Liver (tissue), 9 donors: Measurements from ENCODE around the gene RER1. TPM values are rescaled to one million over a fixed set of nuclear protein-coding genes. Genes with fewer than 3 reads are reported as not detected.

Source experiments
- DNase-seq: peaks from one replicate; pipeline ENCODE4 v3.0.0-alpha.2; 2017; ENCODE audit warnings: low spot score
- H3K27ac ChIP-seq, 2 donors: one replicate each; pipeline ENCODE4 v1.7.0; 2013; ENCODE audit warnings: inconsistent platforms in 2 of 2, low read length in 2 of 2, control low read depth in 1 of 2, low read depth in 1 of 2, mild to moderate bottlenecking in 1 of 2
- H3K27me3 ChIP-seq, 4 donors: one replicate each; pipeline versions ENCODE4 v1.6.1 to v1.7.0; 2013; ENCODE audit warnings: low read length in 3 of 4, inconsistent platforms in 1 of 4, mild to moderate bottlenecking in 1 of 4, moderate library complexity in 1 of 4; ENCODE audit not compliant: control insufficient read depth in 4 of 4, insufficient read depth in 4 of 4
- H3K36me3 ChIP-seq, 4 donors: one replicate each; pipeline versions ENCODE4 v1.6.1 to v1.7.0; 2013; ENCODE audit warnings: low read length in 3 of 4, mild to moderate bottlenecking in 3 of 4, low read depth in 1 of 4, moderate library complexity in 1 of 4; ENCODE audit not compliant: control insufficient read depth in 4 of 4, insufficient read depth in 3 of 4
- H3K4me1 ChIP-seq, 4 donors: one replicate each; pipeline versions ENCODE4 v1.6.1 to v1.7.0; 2013; ENCODE audit warnings: low read length in 3 of 4, mild to moderate bottlenecking in 3 of 4, moderate library complexity in 1 of 4; ENCODE audit not compliant: control insufficient read depth in 4 of 4, insufficient read depth in 4 of 4
- H3K4me3 ChIP-seq, 3 donors: one replicate each; pipeline versions ENCODE4 v1.6.1 to v1.7.0; 2013; ENCODE audit warnings: low read length in 3 of 3, control low read depth in 1 of 3, low read depth in 1 of 3, mild to moderate bottlenecking in 1 of 3
- H3K9ac ChIP-seq, 2 donors: one replicate each; pipeline ENCODE4 v1.7.0; 2013; ENCODE audit warnings: low read length in 2 of 2, mild to moderate bottlenecking in 2 of 2, moderate library complexity in 2 of 2, control low read depth in 1 of 2, low read depth in 1 of 2
- H3K9me3 ChIP-seq, 4 donors: one replicate each; pipeline versions ENCODE4 v1.6.1 to v1.7.0; 2013; ENCODE audit warnings: low read length in 3 of 4; ENCODE audit not compliant: control insufficient read depth in 4 of 4
- EGR1 ChIP-seq, 2 donors: IDR thresholded peaks; 2 replicates each; pipeline ENCODE4 v1.6.1; 2016 to 2018; ENCODE audit warnings: antibody characterized with exemption in 2 of 2, low read depth in 2 of 2
- FOXA2 ChIP-seq: IDR thresholded peaks from 2 replicates; pipeline ENCODE4 v1.6.1; 2016; ENCODE audit warnings: antibody characterized with exemption
- GABPA ChIP-seq, 2 donors: IDR thresholded peaks in 1 of 2; conservative IDR thresholded peaks in 1 of 2; 2 replicates each; pipeline ENCODE4 v1.6.1; 2016; ENCODE audit warnings: antibody characterized with exemption in 2 of 2, mild to moderate bottlenecking in 1 of 2, moderate library complexity in 1 of 2
- HNF4A ChIP-seq, 2 donors: conservative IDR thresholded peaks; 2 replicates each; pipeline ENCODE4 v1.6.1; 2016; ENCODE audit warnings: antibody characterized with exemption in 2 of 2, mild to moderate bottlenecking in 2 of 2
- HNF4G ChIP-seq: IDR thresholded peaks from 2 replicates; pipeline ENCODE4 v1.6.1; 2016; ENCODE audit warnings: antibody characterized with exemption
- JUND ChIP-seq, 2 donors: IDR thresholded peaks; 2 replicates each; pipeline ENCODE4 v1.6.1; 2016; ENCODE audit warnings: antibody characterized with exemption in 2 of 2
- TAF1 ChIP-seq: conservative IDR thresholded peaks from 2 replicates; pipeline ENCODE4 v1.6.1; 2016; ENCODE audit warnings: antibody characterized with exemption, mild to moderate bottlenecking
- YY1 ChIP-seq: IDR thresholded peaks from 2 replicates; pipeline ENCODE4 v1.6.1; 2016; ENCODE audit warnings: antibody characterized with exemption, mild to moderate bottlenecking
- WGBS: extraction: QIAGEN DNeasy Blood & Tissue Kit; methylation state at CpG from one replicate; pipeline ENCODE4 v1.1.7; 2013; 5-methylcytosine and 5-hydroxymethylcytosine counted together
- polyA plus RNA-seq, 2 donors: library from polyadenylated mRNA; stranded (reverse) in 1 of 2; unstranded in 1 of 2; fragments of 200-250 nt in 1 of 2; fragments of >200 nt in 1 of 2; fragmentation: Nextera tagmentation in 1 of 2; extraction: Ambion mirVana in 1 of 2; gene quantifications; one replicate each; pipeline versions ENCODE4 v1.2.1 to v1.2.3, GENCODE V29; 2013 to 2015
- total RNA-seq, 2 donors: library from RNA; depleted of rRNA; stranded (reverse); fragments of >200 nt; gene quantifications; one replicate each; pipeline ENCODE4 v1.2.3, GENCODE V29; 2014
- TF ChIP-seq, protein P1 (sequence below): IDR thresholded peaks from 2 replicates; pipeline ENCODE4 v1.6.1; 2016; ENCODE audit warnings: antibody characterized with exemption, mild to moderate bottlenecking
- TF ChIP-seq, protein P2 (sequence below): IDR thresholded peaks from 2 replicates; pipeline ENCODE4 v1.6.1; 2016; ENCODE audit warnings: antibody characterized with exemption
- TF ChIP-seq, protein P3 (sequence below): IDR thresholded peaks from 2 replicates; pipeline ENCODE4 v1.6.1; 2016; ENCODE audit warnings: antibody characterized with exemption
- TF ChIP-seq, protein P4 (sequence below): IDR thresholded peaks from 2 replicates; pipeline ENCODE4 v1.6.1; 2016; ENCODE audit warnings: antibody characterized with exemption
- TF ChIP-seq, protein P5 (sequence below): fragments of 150-350 bp; IDR thresholded peaks from 2 replicates; pipeline ENCODE4 v1.5.1; 2017; ENCODE audit warnings: improper control_type of control experiment, low read depth, low read length; ENCODE audit not compliant: missing input control
- donor health status: healthy.
- donor health status: healthy.
- donor health status: healthy.
- donor health status: healthy.
- donor health status: healthy.

RER1 gene
- total and polyA plus RNA-seq, 4 donors: 43.5 to 142 (median 89.7) TPM

DNA sequence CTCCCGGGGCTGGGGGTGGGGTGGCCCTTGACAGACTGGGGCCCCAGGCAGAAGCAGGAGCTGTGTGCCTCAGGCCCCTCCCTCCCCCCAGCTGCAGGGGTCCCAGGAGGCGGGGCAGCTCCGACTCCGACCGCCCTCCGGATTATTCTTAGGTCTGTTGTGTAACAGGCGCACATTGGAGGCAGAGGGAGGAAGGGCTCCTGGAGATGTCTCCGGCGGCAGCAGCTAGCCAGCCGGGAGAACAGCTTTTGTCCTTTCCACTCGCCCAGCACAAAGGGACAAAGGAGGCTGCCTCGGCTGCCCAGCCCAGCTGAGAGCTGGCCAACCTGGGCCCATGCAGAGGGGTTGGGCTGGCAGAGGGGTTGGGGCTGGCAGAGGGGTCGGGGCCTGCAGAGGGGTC lies 54.8 kb downstream of the RER1 start (continued):
- TF ChIP-seq, protein P1, sequence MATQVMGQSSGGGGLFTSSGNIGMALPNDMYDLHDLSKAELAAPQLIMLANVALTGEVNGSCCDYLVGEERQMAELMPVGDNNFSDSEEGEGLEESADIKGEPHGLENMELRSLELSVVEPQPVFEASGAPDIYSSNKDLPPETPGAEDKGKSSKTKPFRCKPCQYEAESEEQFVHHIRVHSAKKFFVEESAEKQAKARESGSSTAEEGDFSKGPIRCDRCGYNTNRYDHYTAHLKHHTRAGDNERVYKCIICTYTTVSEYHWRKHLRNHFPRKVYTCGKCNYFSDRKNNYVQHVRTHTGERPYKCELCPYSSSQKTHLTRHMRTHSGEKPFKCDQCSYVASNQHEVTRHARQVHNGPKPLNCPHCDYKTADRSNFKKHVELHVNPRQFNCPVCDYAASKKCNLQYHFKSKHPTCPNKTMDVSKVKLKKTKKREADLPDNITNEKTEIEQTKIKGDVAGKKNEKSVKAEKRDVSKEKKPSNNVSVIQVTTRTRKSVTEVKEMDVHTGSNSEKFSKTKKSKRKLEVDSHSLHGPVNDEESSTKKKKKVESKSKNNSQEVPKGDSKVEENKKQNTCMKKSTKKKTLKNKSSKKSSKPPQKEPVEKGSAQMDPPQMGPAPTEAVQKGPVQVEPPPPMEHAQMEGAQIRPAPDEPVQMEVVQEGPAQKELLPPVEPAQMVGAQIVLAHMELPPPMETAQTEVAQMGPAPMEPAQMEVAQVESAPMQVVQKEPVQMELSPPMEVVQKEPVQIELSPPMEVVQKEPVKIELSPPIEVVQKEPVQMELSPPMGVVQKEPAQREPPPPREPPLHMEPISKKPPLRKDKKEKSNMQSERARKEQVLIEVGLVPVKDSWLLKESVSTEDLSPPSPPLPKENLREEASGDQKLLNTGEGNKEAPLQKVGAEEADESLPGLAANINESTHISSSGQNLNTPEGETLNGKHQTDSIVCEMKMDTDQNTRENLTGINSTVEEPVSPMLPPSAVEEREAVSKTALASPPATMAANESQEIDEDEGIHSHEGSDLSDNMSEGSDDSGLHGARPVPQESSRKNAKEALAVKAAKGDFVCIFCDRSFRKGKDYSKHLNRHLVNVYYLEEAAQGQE: no peak

DNA sequence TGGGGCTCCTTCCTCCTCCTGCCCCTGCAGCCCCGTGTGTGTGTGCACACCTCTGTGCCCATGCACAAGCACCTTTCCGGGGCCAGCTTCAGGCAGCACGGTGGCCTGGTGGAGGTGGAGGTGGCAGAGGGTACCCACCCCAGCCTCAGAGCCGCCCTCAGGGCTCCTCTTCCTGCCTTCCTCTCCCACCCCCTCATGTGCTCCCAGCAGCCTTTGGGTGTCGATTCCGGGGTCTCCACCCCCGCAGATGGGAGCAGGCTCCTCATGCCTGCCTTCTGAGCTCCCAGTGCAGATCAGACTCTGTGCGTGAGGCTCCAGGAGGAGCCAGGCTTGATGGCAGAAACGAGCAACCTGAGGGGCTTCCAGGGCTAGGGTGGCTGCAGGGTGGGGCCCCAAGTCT lies 55.2 kb downstream of the RER1 start:
- WGBS: 56% methylated on average over 9 of the region's 9 CpGs

More for the DNA sequence above, 55.2 kb downstream of the RER1 start:
- Histone ChIP-seq H3K4me1 (peaks cover 0 to 2% (median 0%) of the 10 kb centered on the region in 4 donors), H3K27me3 (peaks cover 0 to 9% (median 5%) of the 10 kb centered on the region in 4 donors), H3K36me3 (no peaks in the 10 kb centered on the region), H3K9me3 (no peaks in the 10 kb centered on the region), H3K4me3 (no peak overlapping the region), H3K27ac (no peak overlapping the region), H3K9ac (no peak overlapping the region)
- TF ChIP-seq, protein P2, sequence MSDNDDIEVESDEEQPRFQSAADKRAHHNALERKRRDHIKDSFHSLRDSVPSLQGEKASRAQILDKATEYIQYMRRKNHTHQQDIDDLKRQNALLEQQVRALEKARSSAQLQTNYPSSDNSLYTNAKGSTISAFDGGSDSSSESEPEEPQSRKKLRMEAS: no peak
- TF ChIP-seq, protein P3, sequence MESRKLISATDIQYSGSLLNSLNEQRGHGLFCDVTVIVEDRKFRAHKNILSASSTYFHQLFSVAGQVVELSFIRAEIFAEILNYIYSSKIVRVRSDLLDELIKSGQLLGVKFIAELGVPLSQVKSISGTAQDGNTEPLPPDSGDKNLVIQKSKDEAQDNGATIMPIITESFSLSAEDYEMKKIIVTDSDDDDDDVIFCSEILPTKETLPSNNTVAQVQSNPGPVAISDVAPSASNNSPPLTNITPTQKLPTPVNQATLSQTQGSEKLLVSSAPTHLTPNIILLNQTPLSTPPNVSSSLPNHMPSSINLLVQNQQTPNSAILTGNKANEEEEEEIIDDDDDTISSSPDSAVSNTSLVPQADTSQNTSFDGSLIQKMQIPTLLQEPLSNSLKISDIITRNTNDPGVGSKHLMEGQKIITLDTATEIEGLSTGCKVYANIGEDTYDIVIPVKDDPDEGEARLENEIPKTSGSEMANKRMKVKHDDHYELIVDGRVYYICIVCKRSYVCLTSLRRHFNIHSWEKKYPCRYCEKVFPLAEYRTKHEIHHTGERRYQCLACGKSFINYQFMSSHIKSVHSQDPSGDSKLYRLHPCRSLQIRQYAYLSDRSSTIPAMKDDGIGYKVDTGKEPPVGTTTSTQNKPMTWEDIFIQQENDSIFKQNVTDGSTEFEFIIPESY: no peak
- no peak for TF ChIP-seq YY1
- no peak for TF ChIP-seq EGR1 (IDR thresholded peaks at IDR 0.05; ENCODE audit: low read depth in 2 of 2)
- no peak for TF ChIP-seq HNF4A (conservative IDR thresholded peaks at IDR 0.05)
- no peak for TF ChIP-seq HNF4G
- no peak for TF ChIP-seq TAF1
- TF ChIP-seq, protein P1: no peak
- TF ChIP-seq, protein P4, sequence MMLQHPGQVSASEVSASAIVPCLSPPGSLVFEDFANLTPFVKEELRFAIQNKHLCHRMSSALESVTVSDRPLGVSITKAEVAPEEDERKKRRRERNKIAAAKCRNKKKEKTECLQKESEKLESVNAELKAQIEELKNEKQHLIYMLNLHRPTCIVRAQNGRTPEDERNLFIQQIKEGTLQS: no peak
- TF ChIP-seq, protein P5, sequence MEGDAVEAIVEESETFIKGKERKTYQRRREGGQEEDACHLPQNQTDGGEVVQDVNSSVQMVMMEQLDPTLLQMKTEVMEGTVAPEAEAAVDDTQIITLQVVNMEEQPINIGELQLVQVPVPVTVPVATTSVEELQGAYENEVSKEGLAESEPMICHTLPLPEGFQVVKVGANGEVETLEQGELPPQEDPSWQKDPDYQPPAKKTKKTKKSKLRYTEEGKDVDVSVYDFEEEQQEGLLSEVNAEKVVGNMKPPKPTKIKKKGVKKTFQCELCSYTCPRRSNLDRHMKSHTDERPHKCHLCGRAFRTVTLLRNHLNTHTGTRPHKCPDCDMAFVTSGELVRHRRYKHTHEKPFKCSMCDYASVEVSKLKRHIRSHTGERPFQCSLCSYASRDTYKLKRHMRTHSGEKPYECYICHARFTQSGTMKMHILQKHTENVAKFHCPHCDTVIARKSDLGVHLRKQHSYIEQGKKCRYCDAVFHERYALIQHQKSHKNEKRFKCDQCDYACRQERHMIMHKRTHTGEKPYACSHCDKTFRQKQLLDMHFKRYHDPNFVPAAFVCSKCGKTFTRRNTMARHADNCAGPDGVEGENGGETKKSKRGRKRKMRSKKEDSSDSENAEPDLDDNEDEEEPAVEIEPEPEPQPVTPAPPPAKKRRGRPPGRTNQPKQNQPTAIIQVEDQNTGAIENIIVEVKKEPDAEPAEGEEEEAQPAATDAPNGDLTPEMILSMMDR: no peak
- TF ChIP-seq FOXA2: no peak
- no peak for TF ChIP-seq JUND (IDR thresholded peaks at IDR 0.05)
- TF ChIP-seq GABPA (IDR thresholded peaks at IDR 0.05 in 1 of 2, conservative IDR thresholded peaks at IDR 0.05 in 1 of 2): no peak
- no peak for DNase-seq
